Activated naive CD4-positive, alpha-beta T cell treated with anti-CD3 and anti-CD28 coated beads for 36 hours (primary cell): ENCODE data around the gene CCNE1. TPM values are rescaled to one million over a fixed set of nuclear protein-coding genes. Genes with fewer than 3 reads are reported as not detected.

Experiments
- CTCF ChIA-PET: fragments of 350-600 bp; sonication (Branson Sonifier 250); formaldehyde crosslinking; loops from one replicate; lab custom pipeline; 2021; ENCODE audit warnings: antibody characterized with exemption; lab: Charles Lee
- DNase-seq: peaks from one replicate; pipeline ENCODE4 v3.0.0-alpha.2; 2020
- H3K27ac Mint-ChIP-seq: one replicate; pipeline ENCODE4 v1.8.0; 2021; ENCODE audit warnings: mild to moderate bottlenecking, mixed read lengths
- H3K27me3 Mint-ChIP-seq: one replicate; pipeline ENCODE4 v1.8.0; 2021; ENCODE audit warnings: low read depth, mixed read lengths
- H3K36me3 Mint-ChIP-seq: one replicate; pipeline ENCODE4 v1.8.0; 2021; ENCODE audit warnings: low read depth, mixed read lengths
- H3K4me1 Mint-ChIP-seq: one replicate; pipeline ENCODE4 v1.8.0; 2021; ENCODE audit warnings: low read depth, mixed read lengths
- H3K4me3 Mint-ChIP-seq: one replicate; pipeline ENCODE4 v1.8.0; 2021; ENCODE audit warnings: mild to moderate bottlenecking, moderate library complexity, mixed read lengths
- H3K9me3 Mint-ChIP-seq: one replicate; pipeline ENCODE4 v1.8.0; 2021; ENCODE audit warnings: mixed read lengths
- intact Hi-C: fragments of 100-400 bp; cut with micrococcal nuclease; formaldehyde crosslinking; loops from one replicate; pipeline ENCODE4 v1.15.1; 2023
- total RNA-seq, 2 experiments: library from RNA; stranded (reverse); gene quantifications; one replicate each; pipeline ENCODE4 v1.2.3, GENCODE V29; 2021

Gene CCNE1
- total RNA-seq, 2 experiments from 2014 or later = 31.2 to 34.1 TPM

DNA sequence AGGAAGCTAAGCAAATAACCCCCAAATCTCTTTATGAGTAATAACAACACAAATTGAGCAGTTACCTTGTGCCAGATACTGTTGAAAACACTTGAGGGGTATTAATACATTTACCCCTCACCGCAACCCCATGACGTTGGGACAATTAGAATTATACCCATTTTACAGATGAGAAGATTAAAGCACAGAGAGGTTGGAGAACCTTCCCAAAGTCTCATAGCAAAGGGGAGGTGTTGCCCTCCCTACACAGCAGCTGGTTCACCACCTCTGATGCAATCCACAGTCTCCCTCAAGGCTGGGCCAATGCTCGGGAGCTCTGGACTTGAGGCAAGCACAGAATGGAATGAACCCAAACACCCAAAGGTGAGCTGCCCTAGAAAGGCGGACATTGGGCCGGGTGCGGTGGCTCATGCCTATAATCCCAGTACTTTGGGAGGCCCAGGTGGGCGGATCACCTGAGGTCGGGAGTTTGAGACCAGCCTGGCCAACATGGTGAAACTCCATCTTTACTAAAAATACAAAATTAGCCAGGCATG lies 3.9 kb upstream of the CCNE1 start:
- Mint-ChIP-seq H3K4me3 (no peak overlapping the region), H3K9me3 (no peaks in the 10 kb centered on the region), H3K36me3 (peaks cover 3% of the 10 kb centered on the region), H3K4me1 (peaks cover 18% of the 10 kb centered on the region), H3K27me3 (no peaks in the 10 kb centered on the region), H3K27ac (no peak overlapping the region)
- intact Hi-C loops = no loop called here
- no peak for DNase-seq
- CTCF ChIA-PET = no interaction called here

- Mint-ChIP-seq H3K9me3 (no peaks in the 10 kb centered on the region), H3K36me3 (peaks cover 7% of the 10 kb centered on the region), H3K27ac (peak overlapping the region; percentile 1), H3K4me1 (peaks cover 14% of the 10 kb centered on the region), H3K4me3 (peak overlapping the region; percentile 84), H3K27me3 (no peaks in the 10 kb centered on the region)
- CTCF ChIA-PET = interaction anchor here (1.4 kb wide), 1 partner anchor 48 kb away, joined by 6 read pairs; no protein-coding TSS in a partner anchor
- no peak for DNase-seq
- intact Hi-C loops = loop anchor here (2.0 to 5.0 kb wide), 5 partner anchors 27 to 597 kb away; partner anchors contain the start of gene UQCRFS1
Measured at GRCh38 chr19:29809795-29810503, 1.8 kb upstream of the CCNE1 start.

DNA sequence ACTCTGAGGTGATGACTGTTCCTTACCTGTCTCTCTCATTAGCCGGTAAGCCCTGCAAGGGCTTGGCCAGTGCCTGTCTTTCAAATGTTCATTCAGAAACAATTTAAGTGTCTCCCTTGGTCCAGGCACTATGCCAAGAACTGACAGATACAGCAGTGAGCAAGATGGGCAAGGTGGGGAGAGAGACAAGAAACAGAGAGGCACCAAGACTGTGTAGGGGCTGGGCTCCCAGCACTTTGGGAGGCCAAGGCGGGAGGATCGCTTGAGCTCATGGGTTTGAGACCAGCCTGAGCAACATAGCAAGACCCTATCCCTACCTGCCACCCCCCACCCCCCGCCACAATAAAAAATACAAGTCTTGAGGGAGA lies 1.3 kb upstream of the CCNE1 start:
- H3K27ac Mint-ChIP-seq = peak overlapping the region; percentile 88
- H3K27me3 Mint-ChIP-seq = no peaks in the 10 kb centered on the region
- peaks cover 11% of the 10 kb centered on the region for H3K4me1 Mint-ChIP-seq
- H3K9me3 Mint-ChIP-seq = no peaks in the 10 kb centered on the region
- H3K36me3 Mint-ChIP-seq = peaks cover 8% of the 10 kb centered on the region
- H3K4me3 Mint-ChIP-seq = peak overlapping the region; percentile 84
- peak; percentile 23 for DNase-seq
- CTCF ChIA-PET = no interaction called here
- intact Hi-C loops = loop anchor here (2.0 to 5.0 kb wide), 5 partner anchors 26 to 598 kb away; partner anchors contain the start of gene UQCRFS1

DNA sequence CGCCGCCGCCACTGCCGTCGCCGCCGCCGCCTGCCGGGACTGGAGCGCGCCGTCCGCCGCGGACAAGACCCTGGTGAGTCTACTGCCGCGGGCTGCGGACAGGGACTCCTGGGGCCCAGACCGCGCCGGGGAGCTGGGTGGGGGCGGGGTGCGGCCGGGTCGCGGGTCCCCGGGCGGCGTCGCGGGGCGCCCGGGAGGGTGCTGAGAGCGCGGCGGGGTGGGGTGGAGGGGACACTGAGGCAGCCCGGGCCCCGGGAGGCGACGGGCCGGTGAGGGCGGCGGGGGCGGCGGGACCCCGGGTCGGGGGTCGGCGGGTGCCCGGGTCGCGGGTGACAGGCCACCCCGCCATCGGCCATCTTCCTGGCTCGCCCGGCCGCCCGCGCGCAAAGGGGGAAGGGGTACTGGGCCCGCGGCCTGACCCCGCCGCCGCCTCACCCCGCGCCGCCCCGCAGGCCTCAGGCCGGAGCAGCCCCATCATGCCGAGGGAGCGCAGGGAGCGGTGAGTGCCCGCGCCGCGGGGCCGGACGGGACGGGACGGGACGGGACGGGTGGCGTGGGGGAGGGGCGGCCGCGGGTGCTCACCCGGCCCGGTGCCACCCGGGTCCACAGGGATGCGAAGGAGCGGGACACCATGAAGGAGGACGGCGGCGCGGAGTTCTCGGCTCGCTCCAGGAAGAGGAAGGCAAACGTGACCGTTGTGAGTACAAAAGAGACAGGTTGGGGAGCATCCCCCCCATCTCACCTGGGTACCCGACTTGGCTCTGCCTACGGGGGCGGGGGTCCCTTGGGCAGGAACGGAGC lies 489 bp downstream of the CCNE1 start:
- intact Hi-C loops = loop anchor here (5.0 kb wide), 1 partner anchor 40 kb away; no protein-coding TSS in a partner anchor
- H3K27ac Mint-ChIP-seq = peak overlapping the region; percentile 53
- peaks cover 14% of the 10 kb centered on the region for H3K36me3 Mint-ChIP-seq
- peaks cover 11% of the 10 kb centered on the region for H3K4me1 Mint-ChIP-seq
- peak overlapping the region; percentile 83 for H3K4me3 Mint-ChIP-seq
- no peaks in the 10 kb centered on the region for H3K27me3 Mint-ChIP-seq
- CTCF ChIA-PET = no interaction called here
- peak; percentile 15 for DNase-seq
- no peaks in the 10 kb centered on the region for H3K9me3 Mint-ChIP-seq

GRCh38 chr19:29812881-29813275 lies 1.1 kb downstream of the CCNE1 start:
- Mint-ChIP-seq H3K4me1 (peaks cover 11% of the 10 kb centered on the region), H3K9me3 (no peaks in the 10 kb centered on the region), H3K27me3 (no peaks in the 10 kb centered on the region), H3K27ac (peak overlapping the region; percentile 53), H3K4me3 (peak overlapping the region; percentile 83), H3K36me3 (peaks cover 16% of the 10 kb centered on the region)
- CTCF ChIA-PET = no interaction called here
- DNase-seq = no peak
- intact Hi-C loops = loop anchor here (5.0 kb wide), 1 partner anchor 41 kb away; no protein-coding TSS in a partner anchor

GRCh38 chr19:29813642-29814041 lies 1.9 kb downstream of the CCNE1 start:
- peaks cover 16% of the 10 kb centered on the region for H3K36me3 Mint-ChIP-seq
- CTCF ChIA-PET = interaction anchor here (1.0 to 1.4 kb wide), 4 partner anchors 44 to 98 kb away, joined by 3 to 4 read pairs (median 4); no protein-coding TSS in a partner anchor
- no peak overlapping the region for H3K27ac Mint-ChIP-seq
- no peak for DNase-seq
- no peaks in the 10 kb centered on the region for H3K9me3 Mint-ChIP-seq
- no peaks in the 10 kb centered on the region for H3K27me3 Mint-ChIP-seq
- intact Hi-C loops = loop anchor here (5.0 kb wide), 1 partner anchor 41 kb away; no protein-coding TSS in a partner anchor
- H3K4me3 Mint-ChIP-seq = peak overlapping the region; percentile 38
- H3K4me1 Mint-ChIP-seq = peaks cover 11% of the 10 kb centered on the region

DNA sequence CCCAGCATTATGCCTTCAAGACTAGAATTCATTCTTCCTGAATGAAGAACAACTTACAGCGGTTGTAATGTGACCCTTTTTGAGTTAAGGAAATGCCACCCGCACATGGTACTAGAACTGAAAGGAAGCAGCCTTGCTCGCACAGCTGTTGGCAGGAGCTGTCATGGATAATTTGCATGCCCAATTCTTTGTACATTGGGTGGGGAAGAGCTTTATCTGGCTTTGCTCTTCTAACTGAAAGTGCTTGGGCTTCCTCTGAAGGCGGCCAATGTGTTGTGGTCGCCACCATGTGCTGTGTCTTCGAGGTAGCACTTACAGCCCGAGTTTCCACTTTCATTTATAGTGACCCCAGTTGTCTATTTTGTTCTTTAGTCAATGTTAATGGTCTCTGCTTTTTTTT lies 3.4 kb downstream of the CCNE1 start:
- Mint-ChIP-seq H3K9me3 (no peaks in the 10 kb centered on the region), H3K4me3 (no peak overlapping the region), H3K4me1 (peaks cover 9% of the 10 kb centered on the region), H3K27ac (no peak overlapping the region), H3K36me3 (peaks cover 26% of the 10 kb centered on the region), H3K27me3 (no peaks in the 10 kb centered on the region)
- intact Hi-C loops = no loop called here
- DNase-seq = no peak
- CTCF ChIA-PET = interaction anchor here (0.6 to 0.7 kb wide), 2 partner anchors 24 to 287 kb away, joined by 3 to 4 read pairs; no protein-coding TSS in a partner anchor

DNA sequence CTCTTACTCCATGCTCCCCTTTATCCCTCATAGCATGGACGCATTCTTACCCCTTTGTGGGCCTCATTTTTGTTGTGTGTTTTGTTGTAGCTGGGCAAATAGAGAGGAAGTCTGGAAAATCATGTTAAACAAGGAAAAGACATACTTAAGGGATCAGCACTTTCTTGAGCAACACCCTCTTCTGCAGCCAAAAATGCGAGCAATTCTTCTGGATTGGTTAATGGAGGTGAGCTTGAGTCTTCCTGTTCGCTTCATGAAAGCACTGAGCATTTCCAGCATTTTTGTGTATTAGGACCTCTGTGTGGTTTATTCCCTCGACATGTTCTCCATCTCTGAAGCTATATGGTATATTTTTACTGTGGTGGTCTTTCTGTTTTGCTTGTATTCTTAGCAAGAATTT lies 5.5 kb downstream of the CCNE1 start:
- intact Hi-C loops = no loop called here
- Mint-ChIP-seq H3K4me1 (peaks cover 5% of the 10 kb centered on the region), H3K4me3 (no peak overlapping the region), H3K27me3 (no peaks in the 10 kb centered on the region), H3K9me3 (no peaks in the 10 kb centered on the region), H3K27ac (no peak overlapping the region), H3K36me3 (peaks cover 44% of the 10 kb centered on the region)
- CTCF ChIA-PET = interaction anchor here (0.7 kb wide), 1 partner anchor 13 kb away, joined by 3 read pairs; no protein-coding TSS in a partner anchor
- DNase-seq = no peak

DNA sequence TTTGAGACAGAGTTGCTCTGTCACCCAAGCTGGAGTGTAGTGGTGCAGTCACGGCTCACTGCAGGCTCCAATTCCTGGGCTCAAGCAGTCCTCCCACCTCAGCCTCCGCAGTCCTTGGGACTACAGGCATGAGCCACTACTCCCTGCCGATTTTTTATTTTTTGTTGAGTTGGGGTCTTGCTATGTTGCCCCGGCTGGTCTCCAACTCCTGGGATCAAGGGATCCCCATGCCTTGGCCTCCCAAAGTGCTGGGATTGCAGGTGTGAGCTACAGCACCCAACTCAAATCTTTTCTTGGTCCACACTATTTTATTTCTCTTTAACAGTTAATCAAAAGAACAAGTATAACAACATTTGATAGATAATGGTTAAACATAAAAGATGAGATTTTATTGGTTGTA lies 7.5 kb downstream of the CCNE1 start:
- CTCF ChIA-PET = interaction anchor here (1.0 kb wide), 1 partner anchor 10 kb away, joined by 3 read pairs; no protein-coding TSS in a partner anchor
- Mint-ChIP-seq H3K4me3 (no peak overlapping the region), H3K36me3 (peaks cover 52% of the 10 kb centered on the region), H3K27ac (no peak overlapping the region), H3K4me1 (peaks cover 2% of the 10 kb centered on the region), H3K27me3 (no peaks in the 10 kb centered on the region), H3K9me3 (no peaks in the 10 kb centered on the region)
- no peak for DNase-seq
- intact Hi-C loops = no loop called here

- no peaks in the 10 kb centered on the region for H3K9me3 Mint-ChIP-seq
- no peak overlapping the region for H3K27ac Mint-ChIP-seq
- H3K36me3 Mint-ChIP-seq = peaks cover 49% of the 10 kb centered on the region
- no peaks in the 10 kb centered on the region for H3K27me3 Mint-ChIP-seq
- intact Hi-C loops = no loop called here
- peaks cover 2% of the 10 kb centered on the region for H3K4me1 Mint-ChIP-seq
- CTCF ChIA-PET = interaction anchor here (1.0 kb wide), 1 partner anchor 9 kb away, joined by 3 read pairs; no protein-coding TSS in a partner anchor
- DNase-seq = no peak
- H3K4me3 Mint-ChIP-seq = no peak overlapping the region
Measured at GRCh38 chr19:29819986-29820385, 8.2 kb downstream of the CCNE1 start.

- CTCF ChIA-PET = interaction anchor here (0.6 to 1.4 kb wide), 2 partner anchors 8 to 48 kb away, joined by 3 to 5 read pairs; no protein-coding TSS in a partner anchor
- H3K4me3 Mint-ChIP-seq = no peak overlapping the region
- intact Hi-C loops = no loop called here
Measured at GRCh38 chr19:29823581-29824330, 12.0 kb downstream of the CCNE1 start.

More at GRCh38 chr19:29823581-29824330, 12.0 kb downstream of the CCNE1 start:
- no peak for DNase-seq
- Mint-ChIP-seq H3K9me3 (no peaks in the 10 kb centered on the region), H3K27me3 (no peaks in the 10 kb centered on the region), H3K4me1 (peaks cover 2% of the 10 kb centered on the region), H3K36me3 (peaks cover 40% of the 10 kb centered on the region), H3K27ac (no peak overlapping the region)
